NCI-H2107 treated with DMSO at 0.1 percent for 48 hours (cell line): Measurements from ENCODE around the gene CYBC1.
"Not testable (repeated sequence)": the region's sequence is repeated elsewhere in the genome, so short reads cannot be mapped to it uniquely, and the experiment has no call there.

Experiments used
- DNase-seq: peaks from one replicate; lab custom pipeline; 2025; ENCODE audit not compliant: unreplicated experiment; lab: John Stamatoyannopoulos, UW

Gene CYBC1

GRCh38 chr17:82479602-82480001 is 29.1 kb upstream of the CYBC1 start:
- no peak for DNase-seq

- no peak for DNase-seq
Measured at GRCh38 chr17:82477934-82478333, 27.4 kb upstream of the CYBC1 start.

GRCh38 chr17:82475458-82475857 is 24.9 kb upstream of the CYBC1 start:
- DNase-seq: no peak

- DNase-seq: no peak
Measured at GRCh38 chr17:82474223-82475010, 23.9 kb upstream of the CYBC1 start.

GRCh38 chr17:82470065-82470464 is 19.5 kb upstream of the CYBC1 start:
- no peak for DNase-seq

GRCh38 chr17:82468692-82469091 is 18.1 kb upstream of the CYBC1 start:
- DNase-seq: no peak

- no peak for DNase-seq
Measured at GRCh38 chr17:82465023-82465603, 14.6 kb upstream of the CYBC1 start.

- no peak for DNase-seq
Measured at GRCh38 chr17:82464567-82464929, 14.0 kb upstream of the CYBC1 start.

- no peak for DNase-seq
Measured at GRCh38 chr17:82463925-82464566, 13.5 kb upstream of the CYBC1 start.

GRCh38 chr17:82463391-82463790 is 12.8 kb upstream of the CYBC1 start:
- no peak for DNase-seq

- DNase-seq: no peak
Measured at GRCh38 chr17:82461827-82462524, 11.4 kb upstream of the CYBC1 start.

GRCh38 chr17:82459936-82460335 is 9.4 kb upstream of the CYBC1 start:
- DNase-seq: not testable (repeated sequence)

- no peak for DNase-seq
Measured at GRCh38 chr17:82458885-82459424, 8.4 kb upstream of the CYBC1 start.

GRCh38 chr17:82458179-82458884 is 7.8 kb upstream of the CYBC1 start, which contains the start of gene NARF:
NARF (plus strand) TSS chr17:82458741; CDS start chr17:82458804, 63 bp downstream.
- peak; percentile 94 for DNase-seq

- DNase-seq: peak; percentile 81
Measured at GRCh38 chr17:82457929-82458178, 7.3 kb upstream of the CYBC1 start.

- no peak for DNase-seq
Measured at GRCh38 chr17:82457073-82457928, 6.7 kb upstream of the CYBC1 start.

GRCh38 chr17:82453706-82454105 is 3.2 kb upstream of the CYBC1 start:
- not testable (repeated sequence) for DNase-seq

GRCh38 chr17:82453151-82453550 is 2.6 kb upstream of the CYBC1 start:
- DNase-seq: not testable (repeated sequence)

- DNase-seq: no peak
Measured at GRCh38 chr17:82452162-82452561, 1.6 kb upstream of the CYBC1 start.

GRCh38 chr17:82449883-82450356 is 632 bp downstream of the CYBC1 start:
- no peak for DNase-seq
